Psoas muscle (tissue), 8 donors: Measurements from ENCODE around the gene CTNNBIP1. TPM values are rescaled to one million over a fixed set of nuclear protein-coding genes. Genes with fewer than 3 reads are reported as not detected.
A peak's percentile ranks its signal among the peaks of the same experiment; 100 is the strongest.

Source experiments
- ATAC-seq, 4 donors: fragments of 200-7000 bp; cut with Tn5 transposase; one replicate each; pipeline ENCODE4 v1.9.1; 2020; ENCODE audit warnings: moderate library complexity in 3 of 4, mild to moderate bottlenecking in 2 of 4
- DNase-seq, 2 donors: peaks; one replicate each; pipeline ENCODE4 v3.0.0-alpha.2; 2020
- H3K27ac ChIP-seq: fragments of 200-600 bp; one replicate; pipeline ENCODE4 v1.8.0; 2022
- H3K27me3 ChIP-seq, 3 donors: fragments of 200-600 bp in 1 of 3; one replicate each; pipeline versions ENCODE4 v1.6.1 to v1.8.0; 2013 to 2022; ENCODE audit warnings: low read length in 2 of 3, mild to moderate bottlenecking in 2 of 3, moderate library complexity in 1 of 3; ENCODE audit not compliant: insufficient read depth in 3 of 3
- H3K36me3 ChIP-seq, 2 donors: fragments of 200-600 bp in 1 of 2; one replicate each; pipeline versions ENCODE4 v1.6.1 to v1.8.0; 2013 to 2022; ENCODE audit warnings: low read depth in 1 of 2, mild to moderate bottlenecking in 1 of 2, moderate library complexity in 1 of 2; ENCODE audit not compliant: insufficient read depth in 1 of 2
- H3K4me1 ChIP-seq: fragments of 200-600 bp; one replicate; pipeline ENCODE4 v1.8.0; 2022
- H3K4me3 ChIP-seq: fragments of 200-600 bp; one replicate; pipeline ENCODE4 v1.8.0; 2022; ENCODE audit warnings: mild to moderate bottlenecking
- H3K9me3 ChIP-seq: fragments of 200-600 bp; one replicate; pipeline ENCODE4 v1.8.0; 2022
- WGBS, 3 donors: extraction: QIAGEN DNeasy Blood & Tissue Kit; methylation state at CpG; one replicate each; pipeline versions ENCODE4 v1.1.6 to v1.1.7; 2013; 5-methylcytosine and 5-hydroxymethylcytosine counted together
- intact Hi-C, 2 donors: fragments of 100-400 bp; cut with DNase I; formaldehyde crosslinking; loops; one replicate each; pipeline versions ENCODE4 v1.11.0 to v1.14.2; 2022
- polyA plus RNA-seq, 3 donors: library from polyadenylated mRNA; stranded (reverse); fragments of 200-250 nt; gene quantifications; one replicate each; pipeline ENCODE4 v1.2.3, GENCODE V29; 2013
- total RNA-seq, 4 donors: library from RNA; stranded (reverse); fragmentation: NEBNext Ultra II Directional in 2 of 4; extraction: Animal tissue kit (Norgen Biotek cat#: 25700) in 2 of 4; gene quantifications; one replicate each; pipeline versions ENCODE4 v1.2.1 to v1.2.4, GENCODE V29; 2021 to 2023
- TF ChIP-seq, protein P1 (sequence below): fragments of 200-600 bp; IDR thresholded peaks from one replicate; pipeline ENCODE4 v1.8.0; 2022; ENCODE audit warnings: antibody characterized with exemption
- donor health status: healthy with polysubstance abuse.
- donor health status: DM: no; HTN: no; CAD: no; lungs with moderate emphysema.
- donor health status: Bipolar disorder and iron deficiency.
- donor health status: healthy.
- donor health status: DM: yes; HTN: yes; CAD: no.
- donor health status: DM: no; HTN: no; CAD: no.
- donor health status: DM: no; HTN: no; CAD: no.
- donor health status: DM: yes; HTN: yes; CAD: no.

Gene CTNNBIP1
- total and polyA plus RNA-seq, 7 donors: 5.9 to 18.5 (median 12.7) TPM

DNA sequence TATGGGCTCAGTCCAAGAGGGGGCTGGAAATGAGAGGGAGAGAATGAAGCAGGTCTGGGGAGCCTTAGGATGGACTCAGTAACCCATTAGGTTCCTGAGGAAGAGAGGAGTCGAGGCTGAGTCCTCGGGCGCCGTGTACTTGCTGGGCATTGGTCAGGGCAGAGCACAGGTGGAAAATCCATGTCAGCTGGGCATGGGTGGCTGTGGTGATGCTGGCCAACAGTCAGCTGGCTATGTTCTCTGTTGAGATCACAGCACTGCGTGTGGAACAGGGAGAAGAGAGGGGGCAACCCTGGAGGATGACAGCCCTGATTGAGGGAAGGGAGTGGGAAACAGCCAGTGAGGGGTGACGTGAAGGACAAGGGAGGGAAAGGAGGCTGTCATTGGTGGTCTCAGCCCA lies 43.2 kb downstream of the CTNNBIP1 start:
- no peak for ATAC-seq
- Histone ChIP-seq H3K27me3 (no peaks in the 10 kb centered on the region), H3K4me1 (peaks cover 10% of the 10 kb centered on the region), H3K9me3 (no peaks in the 10 kb centered on the region), H3K4me3 (no peak overlapping the region), H3K27ac (no peak overlapping the region), H3K36me3 (peaks cover 0 to 38% of the 10 kb centered on the region in 2 donors)
- 76 to 89% (median 81%) methylated on average over 5 to 6 of the region's 6 CpGs for WGBS, 3 donors
- intact Hi-C loops: loop anchor here (1.0 to 10.0 kb wide), 6 partner anchors 45 to 240 kb away; partner anchors contain the start of gene CLSTN1 (in 1 of the 2)
- no peak for DNase-seq
- TF ChIP-seq, protein P1, sequence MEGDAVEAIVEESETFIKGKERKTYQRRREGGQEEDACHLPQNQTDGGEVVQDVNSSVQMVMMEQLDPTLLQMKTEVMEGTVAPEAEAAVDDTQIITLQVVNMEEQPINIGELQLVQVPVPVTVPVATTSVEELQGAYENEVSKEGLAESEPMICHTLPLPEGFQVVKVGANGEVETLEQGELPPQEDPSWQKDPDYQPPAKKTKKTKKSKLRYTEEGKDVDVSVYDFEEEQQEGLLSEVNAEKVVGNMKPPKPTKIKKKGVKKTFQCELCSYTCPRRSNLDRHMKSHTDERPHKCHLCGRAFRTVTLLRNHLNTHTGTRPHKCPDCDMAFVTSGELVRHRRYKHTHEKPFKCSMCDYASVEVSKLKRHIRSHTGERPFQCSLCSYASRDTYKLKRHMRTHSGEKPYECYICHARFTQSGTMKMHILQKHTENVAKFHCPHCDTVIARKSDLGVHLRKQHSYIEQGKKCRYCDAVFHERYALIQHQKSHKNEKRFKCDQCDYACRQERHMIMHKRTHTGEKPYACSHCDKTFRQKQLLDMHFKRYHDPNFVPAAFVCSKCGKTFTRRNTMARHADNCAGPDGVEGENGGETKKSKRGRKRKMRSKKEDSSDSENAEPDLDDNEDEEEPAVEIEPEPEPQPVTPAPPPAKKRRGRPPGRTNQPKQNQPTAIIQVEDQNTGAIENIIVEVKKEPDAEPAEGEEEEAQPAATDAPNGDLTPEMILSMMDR: no peak

DNA sequence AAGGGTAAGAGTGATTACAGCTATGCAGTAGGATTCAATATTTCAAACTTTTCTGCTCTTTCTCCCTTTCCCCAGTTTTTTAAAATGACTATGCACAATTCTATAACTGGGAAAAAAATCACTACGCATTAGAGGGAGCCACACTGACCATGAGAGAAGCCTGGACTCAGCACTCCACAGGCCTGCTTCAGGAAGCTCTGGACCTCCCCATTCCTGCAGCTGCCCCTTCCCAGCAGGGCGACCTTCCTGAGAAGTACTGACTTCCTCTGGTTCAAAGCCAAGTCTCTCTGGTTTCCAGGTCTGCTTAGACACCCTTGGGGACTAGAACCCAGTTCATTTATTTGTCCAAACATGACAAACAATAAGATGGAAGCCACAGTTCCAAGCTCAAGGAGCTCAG lies 44.3 kb downstream of the CTNNBIP1 start:
- H3K36me3 ChIP-seq: peaks cover 0 to 33% of the 10 kb centered on the region in 2 donors
- intact Hi-C loops: loop anchor here (2.0 to 10.0 kb wide), 5 partner anchors 43 to 239 kb away; partner anchors contain the start of gene CLSTN1 (in 1 of the 2)
- ATAC-seq: no peak
- no peak overlapping the region for H3K4me3 ChIP-seq
- H3K4me1 ChIP-seq: peaks cover 9% of the 10 kb centered on the region
- no peaks in the 10 kb centered on the region for H3K9me3 ChIP-seq
- WGBS, 3 donors: 81 to 85% (median 81%) methylated on average over 2 of the region's 2 CpGs
- H3K27ac ChIP-seq: no peak overlapping the region
- peak in 1 of 2 donors; percentile 14 for DNase-seq
- TF ChIP-seq, protein P1: no peak
- no peaks in the 10 kb centered on the region for H3K27me3 ChIP-seq

DNA sequence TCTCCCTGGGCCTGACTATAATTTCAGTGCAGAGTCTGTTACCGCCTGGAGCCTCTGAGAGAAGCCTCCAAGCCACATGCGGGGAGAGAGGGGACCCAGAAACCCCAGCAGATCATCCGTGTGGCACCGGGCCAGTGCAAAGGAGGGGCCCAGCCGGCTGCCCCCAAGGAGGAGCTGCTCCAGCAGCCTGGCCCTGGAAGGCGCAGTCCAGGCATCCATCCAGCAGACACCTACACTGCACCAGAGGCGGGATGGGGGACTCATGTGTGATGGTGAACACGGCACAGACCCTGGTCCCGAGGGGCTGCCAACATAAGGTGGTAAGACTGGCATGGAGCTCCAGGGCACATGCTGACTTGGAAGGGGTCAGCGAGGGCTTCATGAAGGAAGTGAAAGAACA lies 46.7 kb downstream of the CTNNBIP1 start:
- H3K36me3 ChIP-seq: peaks cover 0 to 9% of the 10 kb centered on the region in 2 donors
- no peak overlapping the region for H3K27ac ChIP-seq
- TF ChIP-seq, protein P1: no peak
- no peaks in the 10 kb centered on the region for H3K27me3 ChIP-seq
- WGBS, 3 donors: 73 to 78% (median 74%) methylated on average over 10 of the region's 10 CpGs
- intact Hi-C loops: loop anchor here in 1 of 2 donors (10.0 kb wide), 1 partner anchor 139 kb away; no protein-coding TSS in a partner anchor
- H3K4me3 ChIP-seq: no peak overlapping the region
- peaks cover 9% of the 10 kb centered on the region for H3K4me1 ChIP-seq
- peak in 1 of 2 donors; percentile 49 for DNase-seq
- no peak for ATAC-seq
- no peaks in the 10 kb centered on the region for H3K9me3 ChIP-seq

DNA sequence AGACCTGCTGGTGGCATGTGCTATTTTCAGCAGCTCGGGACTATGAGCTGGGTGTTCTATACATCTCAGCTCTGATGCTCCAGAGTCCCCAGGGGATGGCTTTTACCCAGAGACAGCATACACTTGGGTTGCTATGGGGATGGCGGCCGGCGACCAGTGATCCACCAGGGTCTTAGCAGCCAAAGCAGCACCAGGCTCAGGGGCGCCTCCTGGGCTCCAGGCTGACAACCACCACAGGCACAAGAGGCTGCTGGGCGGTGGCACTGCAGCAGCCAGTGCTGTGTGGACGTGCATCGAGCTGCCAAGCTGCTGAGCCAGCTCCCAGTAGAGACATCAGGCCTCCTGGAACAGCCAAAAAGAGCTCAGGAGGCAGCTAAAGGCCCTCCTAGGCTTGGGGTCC lies 48.7 kb downstream of the CTNNBIP1 start:
- no peak overlapping the region for H3K4me3 ChIP-seq
- no peaks in the 10 kb centered on the region for H3K36me3 ChIP-seq
- DNase-seq (peak in 1 of 2 donors; percentile 36), ATAC-seq (no peak)
- H3K4me1 ChIP-seq: peaks cover 9% of the 10 kb centered on the region
- 74 to 82% (median 79%) methylated on average over 8 of the region's 8 CpGs for WGBS, 3 donors
- intact Hi-C loops: loop anchor here in 1 of 2 donors (10.0 kb wide), 1 partner anchor 137 kb away; no protein-coding TSS in a partner anchor
- TF ChIP-seq, protein P1: no peak
- no peak overlapping the region for H3K27ac ChIP-seq
- H3K27me3 ChIP-seq: no peaks in the 10 kb centered on the region
- no peaks in the 10 kb centered on the region for H3K9me3 ChIP-seq

DNA sequence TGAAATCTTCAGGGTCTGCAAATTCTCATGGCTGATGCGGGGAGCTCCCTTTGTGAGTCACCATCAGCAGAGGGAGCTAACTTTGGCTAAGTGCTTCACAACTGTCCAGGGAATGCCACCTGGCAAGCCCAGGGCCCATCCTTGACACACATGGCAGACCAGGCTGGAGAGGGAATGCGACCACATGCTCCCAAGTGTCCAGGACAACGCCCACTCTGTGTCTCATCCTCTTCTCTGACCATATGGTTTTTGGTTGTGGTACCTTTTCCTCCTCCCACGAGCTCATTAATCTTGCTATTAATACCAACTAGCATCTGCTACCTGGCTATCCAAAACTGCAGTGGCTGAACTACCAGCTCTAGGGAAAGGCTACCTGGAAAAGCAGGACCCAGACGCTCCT lies 49.2 kb downstream of the CTNNBIP1 start:
- TF ChIP-seq, protein P1: no peak
- DNase-seq: peak in 1 of 2 donors; percentile 36

More for the DNA sequence above, 49.2 kb downstream of the CTNNBIP1 start:
- intact Hi-C loops: loop anchor here in 1 of 2 donors (10.0 kb wide), 1 partner anchor 136 kb away; no protein-coding TSS in a partner anchor
- H3K4me3 ChIP-seq: no peak overlapping the region
- no peaks in the 10 kb centered on the region for H3K9me3 ChIP-seq
- 78 to 82% (median 81%) methylated on average over 5 of the region's 5 CpGs for WGBS, 3 donors
- peak; percentile 16 to 71 (median 50) for ATAC-seq
- H3K27me3 ChIP-seq: no peaks in the 10 kb centered on the region
- no peaks in the 10 kb centered on the region for H3K36me3 ChIP-seq
- peaks cover 9% of the 10 kb centered on the region for H3K4me1 ChIP-seq
- no peak overlapping the region for H3K27ac ChIP-seq
